K562 (cell line): ENCODE results near the gene TAF5. TPM values are rescaled to one million over a fixed set of nuclear protein-coding genes. Genes with fewer than 3 reads are reported as not detected.

Source experiments
- BRCA1 ChIP-seq, 2 experiments: fragments of 450-650 bp in 1 of 2; sonication (generic) in 1 of 2; formaldehyde crosslinking in 1 of 2; IDR thresholded peaks; 2 replicates each; pipeline versions ENCODE4 v1.5.0 to v1.6.1; 2017 to 2020; ENCODE audit warnings: mild to moderate bottlenecking in 1 of 2, missing genetic modification reagents in 1 of 2
- CBX5 ChIP-seq: IDR thresholded peaks from 2 replicates; pipeline ENCODE4 v1.6.1; 2014; ENCODE audit warnings: low read depth, borderline replicate concordance
- CREB3L1 ChIP-seq: fragments of 450-650 bp; IDR thresholded peaks from 2 replicates; pipeline ENCODE4 v1.6.1; 2014; ENCODE audit warnings: low read depth, mild to moderate bottlenecking, moderate library complexity, borderline replicate concordance
- E2F3 ChIP-seq: fragments of 250-450 bp; sonication (Bioruptor Pico); IDR thresholded peaks from 2 replicates; pipeline ENCODE4 v1.4.0; 2020; ENCODE audit warnings: mild to moderate bottlenecking
- ETS1 ChIP-seq: conservative IDR thresholded peaks from 2 replicates; pipeline ENCODE4 v1.6.1; 2011; ENCODE audit warnings: low read depth, mild to moderate bottlenecking, low read length; ENCODE audit not compliant: control insufficient read depth
- FOXO4 ChIP-seq: fragments of 450-650 bp; formaldehyde crosslinking; IDR thresholded peaks from 2 replicates; pipeline ENCODE4 v1.4.0; 2020; ENCODE audit warnings: mild to moderate bottlenecking, moderate library complexity
- HMGXB4 ChIP-seq: sonication (generic); formaldehyde crosslinking; IDR thresholded peaks from 2 replicates; pipeline ENCODE4 v1.8.1; 2023; ENCODE audit warnings: mild to moderate bottlenecking, missing genetic modification reagents
- MYBL2 ChIP-seq, 2 experiments: fragments of 450-650 bp in 1 of 2; sonication (generic) in 1 of 2; formaldehyde crosslinking in 1 of 2; IDR thresholded peaks; 2 replicates each; pipeline versions ENCODE4 v1.6.1 to v1.8.1; 2017 to 2022; ENCODE audit warnings: borderline replicate concordance in 1 of 2, inconsistent platforms in 1 of 2, low read depth in 1 of 2, mild to moderate bottlenecking in 1 of 2, missing genetic modification reagents in 1 of 2, moderate library complexity in 1 of 2
- RAD51 ChIP-seq: fragments of 450-650 bp; IDR thresholded peaks from 2 replicates; pipeline ENCODE4 v1.7.1; 2016; ENCODE audit warnings: low read depth, mild to moderate bottlenecking, borderline replicate concordance
- SMARCA4 ChIP-seq: fragments of 450-650 bp; IDR thresholded peaks from 2 replicates; pipeline ENCODE4 v1.6.1; 2016
- U2AF2 ChIP-seq: fragments of 200-400 bp; formaldehyde crosslinking; optimal IDR thresholded peaks from 2 replicates; pipeline ENCODE3; 2017; ENCODE audit warnings: low read depth, mild to moderate bottlenecking, low read length
- ZBTB5 ChIP-seq: fragments of 450-650 bp; IDR thresholded peaks from 2 replicates; pipeline ENCODE4 v1.6.1; 2017; ENCODE audit warnings: antibody characterized with exemption
- ZFX ChIP-seq: sonication (generic); formaldehyde crosslinking; IDR thresholded peaks from 2 replicates; pipeline ENCODE4 v1.8.0; 2022; ENCODE audit warnings: mild to moderate bottlenecking, missing genetic modification reagents, moderate library complexity
- ZNF408 ChIP-seq: fragments of 250-450 bp; sonication (Bioruptor Pico); IDR thresholded peaks from 2 replicates; pipeline ENCODE4 v1.4.0; 2020; ENCODE audit warnings: low read depth, mild to moderate bottlenecking, moderate library complexity
- ZNF449 ChIP-seq: fragments of 250-450 bp; sonication (Bioruptor Pico); IDR thresholded peaks from 2 replicates; pipeline ENCODE4 v1.8.0; 2022; ENCODE audit warnings: moderate library complexity, mild to moderate bottlenecking, inconsistent platforms
- polyA plus RNA-seq, 8 experiments: library from polyadenylated mRNA; depleted of rRNA in 4 of 8; stranded (reverse) in 5 of 8; unstranded in 3 of 8; fragments of >200 nt; fragmentation: Nextera tagmentation in 2 of 8; fragmentation: Illumina TruSeq in 1 of 8; extraction: Ambion mirVana in 2 of 8; extraction: Trizol in 1 of 8; gene quantifications; 2 replicates each; pipeline versions ENCODE4 v1.2.1 to v1.2.3, GENCODE V29; 2011 to 2014; ENCODE audit warnings: inconsistent platforms in 1 of 8, missing spikeins in 1 of 8
- total RNA-seq, 7 experiments: library from RNA; depleted of rRNA in 6 of 7; stranded (reverse); fragments of >200 nt in 6 of 7; fragmentation: Illumina TruSeq in 2 of 7; extraction: Trizol in 2 of 7; gene quantifications; 2 replicates each; pipeline versions ENCODE4 v1.2.1 to v1.2.3, GENCODE V29; 2011 to 2021; ENCODE audit warnings: low replicate concordance in 1 of 7

The TAF5 gene
- total and polyA plus RNA-seq, 9 of the 15 experiments (the other 6 are each of a cell fraction or from before 2014, with no cell fraction given): 4.2 to 11.9 (median 9.3) TPM

GRCh38 chr10:103350517-103351260 lies 17.1 kb upstream of the TAF5 start, which contains the start of gene PCGF6 (continued):
- TF ChIP-seq FOXO4 (CRISPR knock-in tag) (no peak), ETS1 (0 out of 2 replicates have a peak, but pooled peaks have one; percentile 17), RAD51 (no peak), ZBTB5 (no peak), CBX5 (no peak), E2F3 (CRISPR knock-in tag) (peak; percentile 82), CREB3L1 (no peak), MYBL2 (IDR thresholded peaks at IDR 0.05; ENCODE audit: low read depth) (no peak), MYBL2 (CRISPR knock-in tag; IDR thresholded peaks at IDR 0.05; ENCODE audit: borderline replicate concordance) (no peak), HMGXB4 (no peak), BRCA1 (IDR thresholded peaks at IDR 0.05) (no peak), BRCA1 (CRISPR knock-in tag; IDR thresholded peaks at IDR 0.05) (no peak), ZFX (peak; percentile 79), U2AF2 (no peak), ZNF449 (CRISPR knock-in tag) (no peak), SMARCA4 (no peak), ZNF408 (CRISPR knock-in tag) (no peak)
